Astrocyte (in vitro differentiated cells and primary cell): ENCODE measurements around the gene ACYP2. TPM values are rescaled to one million over a fixed set of nuclear protein-coding genes. Genes with fewer than 3 reads are reported as not detected.
"Not testable (repeated sequence)": the region's sequence is repeated elsewhere in the genome, so short reads cannot be mapped to it uniquely, and the experiment has no call there.

Source experiments
- DNase-seq: peaks from one replicate; pipeline ENCODE4 v3.0.0-alpha.2; 2010; ENCODE audit warnings: low read depth
- FAIRE-seq: peaks from 2 replicates; lab custom pipeline; 2011; peaks lifted over from hg19 to GRCh38; lab: Jason Lieb, UNC
- H2AFZ ChIP-seq: 2 replicates; pipeline ENCODE4 v1.6.0; 2012; ENCODE audit warnings: low read depth, low read length, inconsistent platforms
- H3K27ac ChIP-seq: 2 replicates; pipeline ENCODE4 v1.5.1; 2011; ENCODE audit warnings: low read depth, low read length, inconsistent platforms
- H3K27me3 ChIP-seq: 2 replicates; pipeline ENCODE4 v1.6.0; 2011; ENCODE audit warnings: low read length, inconsistent platforms; ENCODE audit not compliant: insufficient read depth
- H3K36me3 ChIP-seq: 2 replicates; pipeline ENCODE4 v1.5.1; 2011; ENCODE audit warnings: low read length, inconsistent platforms; ENCODE audit not compliant: insufficient read depth
- H3K4me1 ChIP-seq: 2 replicates; pipeline ENCODE4 v1.5.1; 2011; ENCODE audit warnings: low read length, inconsistent platforms; ENCODE audit not compliant: insufficient read depth
- H3K4me2 ChIP-seq: 2 replicates; pipeline ENCODE4 v1.6.0; 2012; ENCODE audit warnings: low read length, inconsistent platforms
- H3K4me3 ChIP-seq: 2 replicates; pipeline ENCODE4 v1.5.1; 2011; ENCODE audit warnings: low read depth, mild to moderate bottlenecking, low read length, inconsistent platforms; ENCODE audit not compliant: insufficient read depth
- H3K79me2 ChIP-seq: 2 replicates; pipeline ENCODE4 v1.6.0; 2012; ENCODE audit warnings: mild to moderate bottlenecking, low read length, inconsistent platforms; ENCODE audit not compliant: insufficient read depth
- H3K9ac ChIP-seq: 2 replicates; pipeline ENCODE4 v1.6.0; 2012; ENCODE audit warnings: mild to moderate bottlenecking, low read length, inconsistent platforms
- H3K9me3 ChIP-seq: 2 replicates; pipeline ENCODE4 v1.5.1; 2012; ENCODE audit warnings: low read depth, mild to moderate bottlenecking, low read length, inconsistent platforms; ENCODE audit not compliant: insufficient read depth
- H4K20me1 ChIP-seq: 2 replicates; pipeline ENCODE4 v1.6.0; 2012; ENCODE audit warnings: low read length, inconsistent platforms; ENCODE audit not compliant: insufficient read depth
- H3K27ac Mint-ChIP-seq: one replicate; pipeline ENCODE4 v1.8.0; 2021; ENCODE audit warnings: mild to moderate bottlenecking, mixed read lengths; ENCODE audit not compliant: unreplicated experiment
- H3K27me3 Mint-ChIP-seq: one replicate; pipeline ENCODE4 v1.8.0; 2021; ENCODE audit warnings: low read depth, mixed read lengths; ENCODE audit not compliant: unreplicated experiment
- H3K36me3 Mint-ChIP-seq: one replicate; pipeline ENCODE4 v1.8.0; 2021; ENCODE audit warnings: low read depth, mixed read lengths; ENCODE audit not compliant: unreplicated experiment
- H3K4me1 Mint-ChIP-seq: one replicate; pipeline ENCODE4 v1.8.0; 2021; ENCODE audit warnings: low read depth, mixed read lengths; ENCODE audit not compliant: unreplicated experiment
- H3K4me3 Mint-ChIP-seq: one replicate; pipeline ENCODE4 v1.8.0; 2021; ENCODE audit warnings: mild to moderate bottlenecking, moderate library complexity, mixed read lengths; ENCODE audit not compliant: unreplicated experiment
- H3K9me3 Mint-ChIP-seq: one replicate; pipeline ENCODE4 v1.8.0; 2021; ENCODE audit warnings: mild to moderate bottlenecking, mixed read lengths; ENCODE audit not compliant: unreplicated experiment
- EZH2 ChIP-seq: IDR thresholded peaks from 2 replicates; pipeline ENCODE4 v1.6.1; 2012; ENCODE audit warnings: mild to moderate bottlenecking, low read length, inconsistent platforms; ENCODE audit not compliant: insufficient read depth
- total RNA-seq: library from RNA; stranded (reverse); gene quantifications from 2 replicates; pipeline ENCODE4 v1.2.1, GENCODE V29; 2021
- TF ChIP-seq, protein P1 (sequence below): IDR thresholded peaks from 2 replicates; pipeline ENCODE4 v1.5.1; 2011; ENCODE audit warnings: low read depth, mild to moderate bottlenecking, inconsistent platforms, low read length, moderate library complexity; ENCODE audit not compliant: insufficient read depth

ACYP2 gene
- total RNA-seq, 1 donor from 2014 or later, result 6.8 TPM

GRCh38 chr2:54261537-54261936 lies 146.1 kb downstream of the ACYP2 start:
- Histone ChIP-seq H3K27me3 (no peaks in the 10 kb centered on the region), H3K27ac (no peak overlapping the region), H2AFZ (no peak overlapping the region), H3K36me3 (no peaks in the 10 kb centered on the region), H3K4me2 (no peak overlapping the region), H3K9me3 (no peaks in the 10 kb centered on the region), H3K4me1 (peaks cover 4% of the 10 kb centered on the region), H3K9ac (no peak overlapping the region), H4K20me1 (no peaks in the 10 kb centered on the region), H3K4me3 (no peak overlapping the region), H3K79me2 (no peaks in the 10 kb centered on the region)
- no peak overlapping the region for H3K4me3 Mint-ChIP-seq
- H3K27me3 Mint-ChIP-seq, result no peaks in the 10 kb centered on the region
- no peak for DNase-seq
- no peaks in the 10 kb centered on the region for H3K4me1 Mint-ChIP-seq
- TF ChIP-seq, protein P1, sequence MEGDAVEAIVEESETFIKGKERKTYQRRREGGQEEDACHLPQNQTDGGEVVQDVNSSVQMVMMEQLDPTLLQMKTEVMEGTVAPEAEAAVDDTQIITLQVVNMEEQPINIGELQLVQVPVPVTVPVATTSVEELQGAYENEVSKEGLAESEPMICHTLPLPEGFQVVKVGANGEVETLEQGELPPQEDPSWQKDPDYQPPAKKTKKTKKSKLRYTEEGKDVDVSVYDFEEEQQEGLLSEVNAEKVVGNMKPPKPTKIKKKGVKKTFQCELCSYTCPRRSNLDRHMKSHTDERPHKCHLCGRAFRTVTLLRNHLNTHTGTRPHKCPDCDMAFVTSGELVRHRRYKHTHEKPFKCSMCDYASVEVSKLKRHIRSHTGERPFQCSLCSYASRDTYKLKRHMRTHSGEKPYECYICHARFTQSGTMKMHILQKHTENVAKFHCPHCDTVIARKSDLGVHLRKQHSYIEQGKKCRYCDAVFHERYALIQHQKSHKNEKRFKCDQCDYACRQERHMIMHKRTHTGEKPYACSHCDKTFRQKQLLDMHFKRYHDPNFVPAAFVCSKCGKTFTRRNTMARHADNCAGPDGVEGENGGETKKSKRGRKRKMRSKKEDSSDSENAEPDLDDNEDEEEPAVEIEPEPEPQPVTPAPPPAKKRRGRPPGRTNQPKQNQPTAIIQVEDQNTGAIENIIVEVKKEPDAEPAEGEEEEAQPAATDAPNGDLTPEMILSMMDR, result no peak
- TF ChIP-seq EZH2, result no peak
- no peaks in the 10 kb centered on the region for H3K36me3 Mint-ChIP-seq
- H3K27ac Mint-ChIP-seq, result no peak overlapping the region
- peaks cover 12% of the 10 kb centered on the region for H3K9me3 Mint-ChIP-seq
- FAIRE-seq, result no peak

DNA sequence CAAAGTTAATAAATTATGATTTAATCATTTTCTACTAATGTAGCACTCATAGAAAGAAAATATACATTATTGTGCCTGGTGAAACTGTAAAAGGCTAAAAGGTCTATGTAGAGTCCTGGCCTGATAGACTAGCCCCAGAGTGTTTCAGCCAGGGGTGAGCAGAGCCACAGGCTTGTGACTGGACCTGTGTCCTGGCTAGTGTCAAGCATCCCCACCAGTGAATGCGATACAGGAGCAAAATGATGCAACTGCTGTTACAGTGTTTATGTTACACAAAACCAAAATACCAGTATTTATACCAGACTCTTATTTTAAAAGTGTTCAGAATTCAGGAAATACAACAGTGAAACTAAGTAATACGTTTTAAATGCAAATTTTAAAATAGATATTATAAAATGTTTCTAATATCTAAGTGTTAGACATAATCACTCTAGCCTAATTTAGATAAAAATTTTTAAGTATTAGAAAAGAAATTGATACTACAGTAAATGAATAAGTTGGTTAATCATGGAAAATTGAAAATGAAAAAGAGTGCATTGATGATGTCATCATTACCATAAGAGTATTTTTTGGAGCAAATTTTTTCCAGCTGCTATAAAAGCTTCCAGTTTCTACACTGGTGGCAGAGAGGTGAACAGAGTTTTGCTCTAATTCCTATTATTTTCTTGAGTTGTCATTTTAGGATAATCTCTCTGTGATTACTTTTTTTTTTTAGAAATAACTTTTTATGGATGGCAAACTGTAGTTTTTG lies 146.8 kb downstream of the ACYP2 start:
- Histone ChIP-seq H3K27ac (no peak overlapping the region), H3K4me2 (no peak overlapping the region), H3K79me2 (no peaks in the 10 kb centered on the region), H3K9me3 (no peaks in the 10 kb centered on the region), H3K4me1 (peaks cover 4% of the 10 kb centered on the region), H4K20me1 (no peaks in the 10 kb centered on the region), H3K9ac (no peak overlapping the region), H3K4me3 (no peak overlapping the region), H2AFZ (no peak overlapping the region), H3K36me3 (no peaks in the 10 kb centered on the region), H3K27me3 (no peaks in the 10 kb centered on the region)
- Mint-ChIP-seq H3K9me3 (peaks cover 12% of the 10 kb centered on the region), H3K4me1 (no peaks in the 10 kb centered on the region), H3K36me3 (no peaks in the 10 kb centered on the region), H3K27me3 (no peaks in the 10 kb centered on the region), H3K4me3 (no peak overlapping the region), H3K27ac (no peak overlapping the region)
- no peak for TF ChIP-seq EZH2
- TF ChIP-seq, protein P1, result no peak
- DNase-seq (no peak), FAIRE-seq (no peak)

GRCh38 chr2:54265081-54265480 lies 149.7 kb downstream of the ACYP2 start:
- H2AFZ ChIP-seq, H3K36me3 ChIP-seq, DNase-seq, H3K27ac Mint-ChIP-seq, H3K9me3 ChIP-seq, H3K27ac ChIP-seq, H3K9ac ChIP-seq, H3K4me3 ChIP-seq, H3K4me3 Mint-ChIP-seq, H3K4me1 Mint-ChIP-seq, H3K27me3 ChIP-seq, H3K27me3 Mint-ChIP-seq, H3K36me3 Mint-ChIP-seq, H3K4me2 ChIP-seq, H4K20me1 ChIP-seq, FAIRE-seq, H3K79me2 ChIP-seq, H3K4me1 ChIP-seq: not testable (repeated sequence)
- peaks cover 12% of the 10 kb centered on the region for H3K9me3 Mint-ChIP-seq
